Measurements from ENCODE around the gene IRF3. TPM values are rescaled to one million over a fixed set of nuclear protein-coding genes. Genes with fewer than 3 reads are reported as not detected.

Gene IRF3, protein sequence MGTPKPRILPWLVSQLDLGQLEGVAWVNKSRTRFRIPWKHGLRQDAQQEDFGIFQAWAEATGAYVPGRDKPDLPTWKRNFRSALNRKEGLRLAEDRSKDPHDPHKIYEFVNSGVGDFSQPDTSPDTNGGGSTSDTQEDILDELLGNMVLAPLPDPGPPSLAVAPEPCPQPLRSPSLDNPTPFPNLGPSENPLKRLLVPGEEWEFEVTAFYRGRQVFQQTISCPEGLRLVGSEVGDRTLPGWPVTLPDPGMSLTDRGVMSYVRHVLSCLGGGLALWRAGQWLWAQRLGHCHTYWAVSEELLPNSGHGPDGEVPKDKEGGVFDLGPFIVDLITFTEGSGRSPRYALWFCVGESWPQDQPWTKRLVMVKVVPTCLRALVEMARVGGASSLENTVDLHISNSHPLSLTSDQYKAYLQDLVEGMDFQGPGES
- 100 to 1,000 TPM; 159 to 170 TPM for total RNA-seq

DNA sequence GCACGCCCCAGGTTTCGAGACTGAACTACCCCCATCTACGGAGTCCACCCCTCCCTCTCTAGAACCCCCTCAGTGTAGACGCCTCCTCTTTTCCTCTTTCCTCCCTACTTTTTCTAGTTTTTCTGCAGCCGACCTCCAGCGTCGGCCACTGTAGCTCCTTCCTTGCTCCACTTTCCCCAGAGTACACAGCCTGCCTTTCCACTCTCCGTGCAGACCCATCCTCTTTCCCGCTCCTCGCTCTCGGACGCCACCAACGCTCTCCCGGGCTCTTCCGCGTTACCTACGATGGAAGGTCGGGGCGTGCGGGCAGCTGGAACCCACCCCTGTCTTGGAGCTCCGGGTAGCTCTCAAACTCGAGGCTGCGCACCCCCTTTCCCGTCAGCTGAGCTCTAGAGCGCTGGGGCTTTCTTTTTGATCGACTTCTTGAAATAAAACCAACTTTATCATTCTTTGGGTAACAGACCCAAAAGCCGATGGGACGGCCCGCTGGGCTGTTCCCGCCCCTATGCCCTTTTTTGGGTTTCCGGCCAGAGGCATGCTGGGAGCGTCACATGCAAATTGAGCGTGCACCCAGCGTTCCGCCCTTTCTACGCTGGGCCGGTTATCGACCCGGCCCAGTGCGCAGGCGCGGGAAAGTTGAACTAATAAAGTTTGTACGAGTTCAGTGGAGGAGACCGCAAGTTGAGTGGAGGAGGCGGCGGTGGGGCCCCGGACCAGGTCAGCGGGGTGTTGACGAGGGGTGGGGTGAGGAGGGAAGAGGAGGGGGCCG lies at the start of gene IRF3, which contains the start of gene BCL2L12:
IRF3 (minus strand) TSS at position 507 of the 769 bp plus-strand sequence. CDS start 1,019 bp downstream, outside the sequence.
BCL2L12 (plus strand) TSS at position 583 of the 769 bp plus-strand sequence. CDS start 760 bp downstream, outside the sequence.
- CTCF ChIA-PET = interaction anchor here (0.9 to 6.6 kb wide), 5 partner anchors 11 to 196 kb away, joined by 3 to 64 read pairs (median 5); partner anchors contain the start of genes PRMT1 and SCAF1
- H3K4me1 Mint-ChIP-seq = peaks cover 34% of the 10 kb centered on the region

DNA sequence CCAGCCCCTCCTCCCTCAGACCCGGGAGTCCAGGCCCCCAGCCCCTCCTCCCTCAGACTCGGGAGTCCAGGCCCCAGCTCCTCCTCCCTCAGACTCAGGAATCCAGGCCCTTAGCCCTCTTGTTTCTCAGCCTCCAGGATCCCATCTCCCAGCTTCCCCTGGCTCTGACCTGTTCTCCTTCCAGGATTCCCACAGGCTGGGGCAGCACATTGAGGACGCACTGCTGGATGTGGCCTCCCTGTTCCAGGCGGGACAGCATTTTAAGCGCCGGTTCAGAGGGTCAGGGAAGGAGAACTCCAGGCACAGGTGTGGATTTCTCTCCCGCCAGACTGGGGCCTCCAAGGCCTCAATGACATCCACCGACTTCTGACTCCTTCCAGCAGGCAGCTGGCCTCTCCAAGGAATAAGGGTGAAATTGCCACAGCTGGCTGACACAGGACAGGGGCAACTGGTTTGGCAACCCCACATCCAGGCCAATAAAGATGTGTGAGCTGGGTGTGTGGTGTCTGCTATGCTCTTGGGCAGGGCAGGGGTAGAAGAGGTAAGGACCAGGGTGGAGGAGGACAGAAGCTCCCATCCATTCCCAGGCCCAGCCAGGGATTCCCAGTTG lies 47.7 kb upstream of the IRF3 start:
- CTCF ChIA-PET = no interaction called here
- Mint-ChIP-seq H3K27ac (no peak overlapping the region), H3K27me3 (no peaks in the 10 kb centered on the region), H3K4me3 (no peak overlapping the region), H3K36me3 (no peaks in the 10 kb centered on the region), H3K4me1 (peaks cover 11% of the 10 kb centered on the region), H3K9me3 (ENCODE audit: low read depth) (no peaks in the 10 kb centered on the region)
- DNase-seq (no peak), ATAC-seq (no peak)

More for the DNA sequence above, at the start of gene IRF3, which contains the start of gene BCL2L12:
- ATAC-seq (peak; percentile 86), DNase-seq (peak; percentile 99)
- Mint-ChIP-seq H3K27ac (peak within 1 kb of the TSS; percentile 92), H3K4me3 (peak within 1 kb of the TSS; percentile 97), H3K9me3 (ENCODE audit: low read depth) (no peaks in the 10 kb centered on the region), H3K27me3 (no peaks in the 10 kb centered on the region), H3K36me3 (peaks cover 14% of the 10 kb centered on the region)

DNA sequence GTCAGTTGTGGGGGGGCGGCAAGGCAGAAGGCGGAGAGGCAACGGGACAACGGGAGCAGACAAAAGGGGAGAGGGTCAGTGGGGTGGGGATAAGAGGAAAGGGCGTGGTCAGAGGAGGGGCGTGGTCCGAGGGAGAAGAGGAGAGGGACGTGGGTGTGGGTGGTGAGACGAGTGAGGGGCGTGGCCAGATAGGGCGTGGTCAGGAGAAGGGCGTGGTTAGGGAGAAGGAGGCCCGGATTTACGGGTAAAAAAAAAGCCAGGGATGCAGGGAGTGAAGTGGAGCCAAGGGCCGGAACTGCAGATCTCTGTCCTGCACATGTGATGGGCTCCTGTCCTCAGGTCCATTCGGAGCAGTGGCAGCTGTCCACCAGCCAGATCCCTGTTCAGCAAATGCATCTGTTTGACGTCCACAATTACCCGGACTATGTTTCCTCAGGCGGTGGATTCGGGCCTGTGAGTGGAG lies 46.8 kb upstream of the IRF3 start:
- Mint-ChIP-seq H3K36me3 (no peaks in the 10 kb centered on the region), H3K9me3 (ENCODE audit: low read depth) (no peaks in the 10 kb centered on the region), H3K27me3 (no peaks in the 10 kb centered on the region), H3K27ac (no peak overlapping the region), H3K4me3 (no peak overlapping the region), H3K4me1 (peaks cover 7% of the 10 kb centered on the region)
- CTCF ChIA-PET = interaction anchor here (0.7 kb wide), 1 partner anchor 54 kb away, joined by 4 read pairs; no protein-coding TSS in a partner anchor
- ATAC-seq (no peak), DNase-seq (no peak)

DNA sequence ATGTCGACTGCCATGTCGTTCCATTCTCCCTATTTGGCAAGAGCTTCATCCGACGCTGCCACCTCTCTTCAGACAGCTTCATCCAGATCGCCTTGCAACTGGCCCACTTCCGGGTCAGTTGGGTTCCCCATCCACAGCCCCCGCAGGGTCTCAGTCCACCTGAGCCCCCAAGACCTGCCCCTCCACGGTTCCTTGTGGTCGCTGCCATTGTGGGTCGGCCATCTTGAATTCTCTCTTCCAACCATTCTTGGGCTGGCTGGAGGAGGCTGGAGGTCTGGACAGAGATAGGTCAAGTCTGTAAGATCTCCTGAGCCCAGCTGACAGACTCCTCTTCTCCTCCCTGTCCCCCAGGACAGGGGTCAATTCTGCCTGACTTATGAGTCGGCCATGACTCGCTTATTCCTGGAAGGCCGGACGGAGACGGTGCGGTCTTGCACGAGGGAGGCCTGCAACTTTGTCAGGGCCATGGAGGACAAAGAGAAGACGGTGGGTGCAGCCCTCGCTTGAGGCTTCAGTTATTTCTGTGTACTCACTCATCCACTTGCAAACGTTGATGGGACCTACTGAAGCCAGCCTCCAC lies 44.8 kb upstream of the IRF3 start:
- Mint-ChIP-seq H3K27me3 (no peaks in the 10 kb centered on the region), H3K9me3 (ENCODE audit: low read depth) (no peaks in the 10 kb centered on the region), H3K4me3 (no peak overlapping the region), H3K36me3 (no peaks in the 10 kb centered on the region), H3K27ac (no peak overlapping the region), H3K4me1 (no peaks in the 10 kb centered on the region)
- DNase-seq (no peak), ATAC-seq (no peak)
- CTCF ChIA-PET = no interaction called here

DNA sequence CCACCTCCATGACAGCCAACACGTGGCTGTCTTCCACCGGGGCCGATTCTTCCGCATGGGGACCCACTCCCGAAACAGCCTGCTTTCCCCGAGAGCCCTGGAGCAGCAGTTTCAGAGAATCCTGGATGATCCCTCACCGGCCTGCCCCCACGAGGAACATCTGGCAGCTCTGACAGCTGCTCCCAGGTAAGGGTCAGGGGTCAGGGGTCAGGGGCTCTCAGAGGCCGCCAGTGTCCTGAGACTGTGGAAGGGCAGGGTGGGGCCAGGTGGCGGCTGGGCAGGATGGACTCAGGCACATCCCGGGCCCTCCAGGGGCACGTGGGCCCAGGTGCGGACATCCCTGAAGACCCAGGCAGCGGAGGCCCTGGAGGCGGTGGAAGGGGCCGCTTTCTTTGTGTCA lies 40.3 kb upstream of the IRF3 start:
- Mint-ChIP-seq H3K4me3 (no peak overlapping the region), H3K27ac (no peak overlapping the region), H3K4me1 (no peaks in the 10 kb centered on the region), H3K36me3 (no peaks in the 10 kb centered on the region), H3K9me3 (ENCODE audit: low read depth) (no peaks in the 10 kb centered on the region), H3K27me3 (no peaks in the 10 kb centered on the region)
- DNase-seq (no peak), ATAC-seq (no peak)
- CTCF ChIA-PET = no interaction called here

DNA sequence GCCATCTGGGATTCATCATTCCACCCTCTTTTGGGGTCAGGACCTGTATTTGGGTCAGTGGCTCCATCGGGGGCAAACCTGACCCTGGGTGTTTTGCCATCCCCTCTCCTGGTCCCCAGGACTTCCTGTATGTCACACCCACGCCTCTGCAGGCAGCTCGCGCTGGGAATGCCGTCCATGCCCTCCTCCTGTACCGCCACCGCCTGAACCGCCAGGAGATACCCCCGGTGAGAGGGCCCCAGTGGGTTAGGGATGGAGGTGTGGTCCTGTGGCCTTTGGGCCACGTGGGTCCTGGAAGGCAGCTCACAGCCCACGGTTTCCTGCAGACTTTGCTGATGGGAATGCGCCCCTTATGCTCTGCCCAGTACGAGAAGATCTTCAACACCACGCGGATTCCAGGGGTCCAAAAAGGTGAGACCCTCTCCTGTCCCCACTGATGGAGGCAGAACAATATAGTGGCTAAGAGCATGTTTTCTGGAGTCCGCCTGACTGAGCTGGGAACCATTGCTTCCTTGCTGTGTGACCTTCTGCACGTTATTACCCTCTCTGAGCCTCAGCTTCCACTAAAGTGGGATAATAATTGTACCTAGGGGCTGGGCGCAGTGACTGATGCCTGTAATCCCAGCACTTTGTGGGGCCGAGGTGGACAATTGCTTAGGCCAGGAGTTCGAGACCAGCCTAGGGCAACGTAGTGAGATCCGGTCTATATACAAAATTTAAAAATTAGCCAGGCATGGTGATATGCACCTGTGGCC lies 39.4 kb upstream of the IRF3 start:
- ATAC-seq (no peak), DNase-seq (no peak)
- H3K27me3 Mint-ChIP-seq = no peaks in the 10 kb centered on the region
- H3K27ac Mint-ChIP-seq = no peak overlapping the region
- no peaks in the 10 kb centered on the region for H3K4me1 Mint-ChIP-seq
- CTCF ChIA-PET = no interaction called here
- no peaks in the 10 kb centered on the region for H3K36me3 Mint-ChIP-seq
- no peak overlapping the region for H3K4me3 Mint-ChIP-seq
- no peaks in the 10 kb centered on the region for H3K9me3 Mint-ChIP-seq (ENCODE audit: low read depth)

DNA sequence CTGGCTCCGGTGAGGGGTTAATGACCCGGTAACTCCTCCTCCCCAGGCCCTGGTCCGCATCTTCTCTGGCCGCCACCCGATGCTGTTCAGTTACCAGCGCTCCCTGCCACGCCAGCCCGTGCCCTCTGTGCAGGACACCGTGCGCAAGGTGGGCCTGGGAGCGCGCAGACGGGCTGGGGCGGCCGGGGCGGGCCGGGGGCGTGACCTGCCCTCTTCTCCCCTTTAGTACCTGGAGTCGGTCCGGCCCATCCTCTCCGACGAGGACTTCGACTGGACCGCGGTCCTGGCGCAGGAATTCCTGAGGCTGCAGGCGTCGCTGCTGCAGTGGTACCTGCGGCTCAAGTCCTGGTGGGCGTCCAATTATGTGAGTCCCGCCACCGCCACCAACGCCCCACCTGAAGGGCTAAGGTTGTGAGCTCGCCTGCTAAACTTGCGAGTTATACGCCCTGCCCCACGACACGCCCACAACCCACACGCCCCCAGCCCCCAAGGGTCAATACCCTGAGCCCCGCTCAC lies 35.7 kb upstream of the IRF3 start:
- Mint-ChIP-seq H3K9me3 (ENCODE audit: low read depth) (no peaks in the 10 kb centered on the region), H3K4me3 (no peak overlapping the region), H3K36me3 (no peaks in the 10 kb centered on the region), H3K4me1 (no peaks in the 10 kb centered on the region), H3K27ac (no peak overlapping the region), H3K27me3 (no peaks in the 10 kb centered on the region)
- CTCF ChIA-PET = interaction anchor here (1.2 to 1.6 kb wide), 2 partner anchors 16 to 20 kb away, joined by 3 to 6 read pairs; no protein-coding TSS in a partner anchor
- DNase-seq (no peak), ATAC-seq (no peak)

DNA sequence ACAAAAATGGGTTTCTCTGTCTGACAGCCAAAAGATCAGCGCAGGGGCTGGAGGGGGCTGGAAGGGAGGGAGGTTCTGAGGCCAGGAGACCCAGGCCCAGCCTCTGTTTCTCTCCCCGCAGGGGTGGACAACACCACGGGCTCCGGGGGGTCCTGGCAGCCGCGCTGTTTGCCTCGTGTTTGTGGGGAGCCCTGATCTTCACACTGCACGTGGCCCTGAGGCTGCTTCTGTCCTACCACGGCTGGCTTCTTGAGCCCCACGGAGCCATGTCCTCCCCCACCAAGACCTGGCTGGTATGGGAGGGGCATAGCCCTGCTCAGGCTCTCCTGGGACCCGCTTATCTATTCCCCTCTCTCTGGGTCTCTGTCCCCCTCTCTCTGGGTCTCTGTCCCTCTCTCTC lies 34.9 kb upstream of the IRF3 start:
- Mint-ChIP-seq H3K27me3 (no peaks in the 10 kb centered on the region), H3K36me3 (no peaks in the 10 kb centered on the region), H3K4me1 (no peaks in the 10 kb centered on the region), H3K9me3 (ENCODE audit: low read depth) (no peaks in the 10 kb centered on the region), H3K4me3 (no peak overlapping the region), H3K27ac (no peak overlapping the region)
- CTCF ChIA-PET = no interaction called here
- no peak for DNase-seq
- peak; percentile 43 for ATAC-seq

DNA sequence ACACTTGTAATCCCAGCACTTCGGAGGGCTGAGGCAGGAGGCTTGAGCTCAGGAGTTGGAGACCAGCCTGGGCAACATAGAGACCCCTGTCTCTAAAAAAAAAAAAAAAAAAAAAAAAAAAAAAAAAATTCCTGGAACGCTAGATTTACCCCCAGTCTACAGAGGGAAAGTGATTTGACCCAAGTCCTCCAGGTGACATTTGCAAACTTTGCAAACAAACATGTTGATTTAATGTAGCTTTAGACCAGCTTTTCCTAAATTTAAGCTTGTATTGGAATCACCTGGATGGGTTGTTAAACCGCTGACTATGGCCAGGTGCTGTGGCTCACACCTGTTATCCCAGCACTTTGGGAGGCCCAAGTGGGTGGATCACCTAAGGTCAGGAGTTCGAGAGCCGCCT lies 33.7 kb upstream of the IRF3 start:
- Mint-ChIP-seq H3K27ac (no peak overlapping the region), H3K4me1 (no peaks in the 10 kb centered on the region), H3K9me3 (ENCODE audit: low read depth) (no peaks in the 10 kb centered on the region), H3K36me3 (no peaks in the 10 kb centered on the region), H3K4me3 (no peak overlapping the region), H3K27me3 (no peaks in the 10 kb centered on the region)
- ATAC-seq = no peak
- DNase-seq = no peak
- CTCF ChIA-PET = interaction anchor here (0.9 to 1.8 kb wide), 2 partner anchors 15 to 18 kb away, joined by 3 to 7 read pairs; no protein-coding TSS in a partner anchor

DNA sequence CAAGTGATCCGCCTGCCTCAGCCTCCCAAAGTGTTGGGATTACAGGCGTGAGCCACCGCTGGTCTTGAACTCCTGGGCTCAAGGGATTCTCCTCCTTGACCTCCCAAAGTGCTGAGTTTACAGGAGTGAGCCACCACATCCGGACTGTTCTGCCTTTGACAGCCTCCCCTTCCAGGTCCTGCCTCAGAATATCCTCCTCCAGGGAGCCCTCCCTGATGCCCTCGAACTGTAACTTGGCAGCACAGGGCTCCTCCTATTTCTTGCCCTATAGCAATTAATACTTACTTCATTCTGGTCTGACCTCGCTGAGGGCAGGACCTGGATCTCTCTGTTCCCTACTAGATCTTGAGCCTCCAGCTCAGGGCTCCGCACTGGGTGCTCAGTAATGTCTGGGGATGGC lies 31.2 kb upstream of the IRF3 start:
- Mint-ChIP-seq H3K36me3 (no peaks in the 10 kb centered on the region), H3K4me3 (no peak overlapping the region), H3K9me3 (ENCODE audit: low read depth) (no peaks in the 10 kb centered on the region), H3K4me1 (no peaks in the 10 kb centered on the region), H3K27ac (no peak overlapping the region), H3K27me3 (peaks cover 7% of the 10 kb centered on the region)
- CTCF ChIA-PET = interaction anchor here (0.9 kb wide), 1 partner anchor 19 kb away, joined by 3 read pairs; no protein-coding TSS in a partner anchor
- no peak for ATAC-seq
- no peak for DNase-seq

DNA sequence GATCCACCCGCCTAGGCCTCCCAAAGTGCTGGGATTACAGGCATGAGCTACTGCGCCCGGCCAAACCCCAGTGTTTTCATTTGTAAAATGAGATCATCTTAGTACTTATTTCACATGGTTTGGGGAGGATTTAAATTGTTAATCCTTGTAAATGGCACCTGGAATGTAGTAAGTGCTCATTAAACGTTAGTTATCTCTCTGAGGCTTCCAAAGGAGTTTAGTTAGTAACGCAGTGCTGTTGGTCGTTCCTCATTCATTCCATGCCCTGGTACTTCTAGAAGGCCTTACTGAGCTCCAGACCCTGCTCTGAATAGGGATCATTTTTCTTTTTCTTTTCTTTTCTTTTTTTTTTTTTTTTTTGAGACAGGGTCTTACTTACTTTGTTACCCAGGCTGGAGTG lies 30.5 kb upstream of the IRF3 start:
- Mint-ChIP-seq H3K27me3 (peaks cover 13% of the 10 kb centered on the region), H3K36me3 (no peaks in the 10 kb centered on the region), H3K4me3 (no peak overlapping the region), H3K27ac (no peak overlapping the region), H3K9me3 (ENCODE audit: low read depth) (no peaks in the 10 kb centered on the region), H3K4me1 (peaks cover 2% of the 10 kb centered on the region)
- CTCF ChIA-PET = interaction anchor here (0.8 to 1.3 kb wide), 3 partner anchors 11 to 18 kb away, joined by 3 to 4 read pairs (median 3); no protein-coding TSS in a partner anchor
- no peak for DNase-seq
- ATAC-seq = no peak

DNA sequence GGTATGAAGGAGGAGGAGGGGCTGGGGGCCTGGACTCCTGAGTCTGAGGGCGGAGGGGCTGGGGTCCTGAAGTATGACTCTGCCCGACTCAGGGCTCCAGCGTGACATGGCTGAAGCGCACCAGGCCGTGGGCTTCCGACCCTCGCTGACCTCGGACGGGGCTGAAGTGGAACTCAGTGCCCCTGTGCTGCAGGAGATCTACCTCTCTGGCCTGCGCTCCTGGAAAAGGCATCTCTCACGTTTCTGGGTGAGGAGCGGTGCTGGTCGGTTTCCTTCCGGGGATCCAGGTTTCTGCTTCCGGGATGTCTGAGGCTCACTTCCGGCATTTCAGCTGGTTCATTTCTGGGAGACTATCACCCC lies 26.5 kb upstream of the IRF3 start:
- DNase-seq (no peak), ATAC-seq (no peak)
- no peaks in the 10 kb centered on the region for H3K9me3 Mint-ChIP-seq (ENCODE audit: low read depth)
- peaks cover 22% of the 10 kb centered on the region for H3K27me3 Mint-ChIP-seq
- H3K36me3 Mint-ChIP-seq = no peaks in the 10 kb centered on the region
- H3K4me3 Mint-ChIP-seq = no peak overlapping the region
- peaks cover 18% of the 10 kb centered on the region for H3K4me1 Mint-ChIP-seq
- no peak overlapping the region for H3K27ac Mint-ChIP-seq
- CTCF ChIA-PET = no interaction called here

Measured in activated CD8-positive, alpha-beta memory T cell treated with anti-CD3 and anti-CD28 coated beads, Interleukin-2, amount 10 ng/mL, durations not matched to agents 7 days and 5 days (primary cell).